Activated CD4-positive, alpha-beta T cell treated with anti-CD3 and anti-CD28 coated beads for 24 hours (primary cell): Measurements from ENCODE around the gene LMBRD1.

Experiments
- DNase-seq, 2 donors: peaks; one replicate each; pipeline ENCODE4 v3.0.0-alpha.2; 2020; ENCODE audit warnings: low read depth in 2 of 2

The LMBRD1 gene

GRCh38 chr6:69631552-69632346 lies 165.1 kb downstream of the LMBRD1 start:
- DNase-seq = no peak

GRCh38 chr6:69630767-69631166 lies 166.0 kb downstream of the LMBRD1 start:
- no peak for DNase-seq

DNA sequence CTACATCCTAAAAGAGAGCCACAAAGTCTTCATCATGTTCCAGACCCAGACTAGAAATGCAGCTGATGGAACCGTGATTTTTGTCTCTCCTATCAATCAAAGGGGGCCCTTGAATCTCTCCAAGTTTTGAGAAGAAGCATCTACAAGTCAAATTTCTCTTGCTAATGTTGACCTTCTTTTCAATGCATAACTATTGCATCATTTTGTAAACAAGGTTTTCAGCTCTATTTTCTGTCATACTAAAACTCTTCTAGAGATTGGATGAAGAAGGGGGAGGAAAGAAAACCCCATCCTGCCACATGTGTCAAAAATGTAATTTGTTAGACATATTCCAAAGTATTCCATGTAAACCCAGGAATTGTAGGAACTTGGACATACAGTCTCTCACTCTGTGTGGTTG lies 169.2 kb downstream of the LMBRD1 start:
- no peak for DNase-seq

- DNase-seq = no peak
Observed at GRCh38 chr6:69624944-69625343, 171.9 kb downstream of the LMBRD1 start.
